IMR-90 (cell line): ENCODE measurements around the gene OXLD1. TPM values are rescaled to one million over a fixed set of nuclear protein-coding genes. Genes with fewer than 3 reads are reported as not detected.

Experiments
- ATAC-seq: fragments of 200-7000 bp; cut with Tn5 transposase; 2 replicates; pipeline ENCODE4 v1.9.1; 2020; ENCODE audit warnings: low read depth, mild to moderate bottlenecking, moderate library complexity
- BruUV-seq: library from RNA; stranded (reverse); fragments of 400-500 nt; replicated peaks from 2 replicates; lab custom pipeline; 2021; lab: Mats Ljungman, UMichigan
- CTCF ChIA-PET: fragments of 300-600 bp; formaldehyde crosslinking; extraction: SDS; loops from one replicate; lab custom pipeline; 2021; ENCODE audit warnings: antibody characterized with exemption; lab: Yijun Ruan, JAX
- POLR2A ChIA-PET: fragments of 300-600 bp; sonication (Branson Sonifier 250); formaldehyde crosslinking; loops from one replicate; lab custom pipeline; 2022; ENCODE audit warnings: antibody characterized with exemption; ENCODE audit not compliant: unreplicated experiment; lab: Charles Lee
- DNase-seq: peaks from one replicate; pipeline ENCODE4 v3.0.0; 2013
- H2AFZ ChIP-seq: replicated peaks from 2 replicates; pipeline ENCODE3; 2013; ENCODE audit warnings: low read length, mild to moderate bottlenecking; ENCODE audit not compliant: poor library complexity
- H2AK5ac ChIP-seq: 2 replicates; pipeline ENCODE4 v1.6.1; 2013; ENCODE audit warnings: low read depth, low read length, inconsistent platforms
- H2AK9ac ChIP-seq: replicated peaks from 2 replicates; pipeline ENCODE3; 2013; ENCODE audit warnings: mild to moderate bottlenecking, low read depth, low read length, moderate library complexity; ENCODE audit not compliant: poor library complexity
- H2BK120ac ChIP-seq: 2 replicates; pipeline ENCODE4 v1.6.1; 2013; ENCODE audit warnings: low read depth, low read length, inconsistent platforms
- H2BK15ac ChIP-seq: 3 replicates; pipeline ENCODE4 v1.6.1; 2013; ENCODE audit warnings: low read depth, low read length, inconsistent platforms
- H2BK20ac ChIP-seq: 2 replicates; pipeline ENCODE4 v1.6.1; 2013; ENCODE audit warnings: low read depth, mild to moderate bottlenecking, inconsistent platforms, low read length, moderate library complexity
- H2BK5ac ChIP-seq: 2 replicates; pipeline ENCODE4 v1.6.1; 2013; ENCODE audit warnings: mild to moderate bottlenecking, low read depth, low read length, inconsistent platforms; ENCODE audit not compliant: poor library complexity, severe bottlenecking
- H3K14ac ChIP-seq: replicated peaks from 2 replicates; pipeline ENCODE4 v1.6.1; 2013; ENCODE audit warnings: low read depth, low read length, inconsistent platforms
- H3K18ac ChIP-seq: 2 replicates; pipeline ENCODE4 v1.6.1; 2013; ENCODE audit warnings: low read depth, low read length, control low read depth
- H3K23ac ChIP-seq: 2 replicates; pipeline ENCODE4 v1.6.1; 2013; ENCODE audit warnings: low read depth, low read length, inconsistent platforms
- H3K27ac ChIP-seq: 2 replicates; pipeline ENCODE4 v1.5.1; 2013; ENCODE audit warnings: mild to moderate bottlenecking, control low read depth, low read length; ENCODE audit not compliant: insufficient read depth
- H3K27me3 ChIP-seq: 2 replicates; pipeline ENCODE4 v1.6.1; 2013; ENCODE audit warnings: low read length; ENCODE audit not compliant: control insufficient read depth, insufficient read depth
- H3K36me3 ChIP-seq: 2 replicates; pipeline ENCODE4 v1.6.1; 2013; ENCODE audit warnings: low read length, mixed read lengths; ENCODE audit not compliant: control insufficient read depth, insufficient read depth
- H3K4ac ChIP-seq: 2 replicates; pipeline ENCODE4 v1.6.1; 2013; ENCODE audit warnings: low read depth, low read length, inconsistent platforms
- H3K4me1 ChIP-seq: 2 replicates; pipeline ENCODE4 v1.6.1; 2013; ENCODE audit warnings: low read length, mixed read lengths; ENCODE audit not compliant: control insufficient read depth, insufficient read depth
- H3K4me2 ChIP-seq: 2 replicates; pipeline ENCODE4 v1.6.1; 2013; ENCODE audit warnings: low read depth, mild to moderate bottlenecking, control low read depth, low read length, moderate library complexity
- H3K4me3 ChIP-seq: 2 replicates; pipeline ENCODE4 v1.5.1; 2013; ENCODE audit warnings: low read depth, mild to moderate bottlenecking, control low read depth, low read length, moderate library complexity; ENCODE audit not compliant: insufficient read depth
- H3K56ac ChIP-seq: 2 replicates; pipeline ENCODE4 v1.6.1; 2013; ENCODE audit warnings: low read length, inconsistent platforms; ENCODE audit not compliant: insufficient read depth; ENCODE audit errors: extremely low read depth
- H3K79me1 ChIP-seq, 2 experiments: 2 replicates each; pipeline ENCODE4 v1.6.1; 2013; ENCODE audit warnings: low read length in 2 of 2, inconsistent platforms in 1 of 2, low read depth in 1 of 2
- H3K9ac ChIP-seq: 2 replicates; pipeline ENCODE4 v1.6.1; 2013; ENCODE audit warnings: low read depth, low read length, control low read depth
- H3K9me1 ChIP-seq: 2 replicates; pipeline ENCODE4 v1.6.1; 2013; ENCODE audit warnings: low read length, inconsistent platforms; ENCODE audit not compliant: insufficient read depth
- H3K9me3 ChIP-seq: 2 replicates; pipeline ENCODE4 v1.6.1; 2013; ENCODE audit warnings: low read length; ENCODE audit not compliant: control insufficient read depth, insufficient read depth
- H4K20me1 ChIP-seq: 2 replicates; pipeline ENCODE4 v1.6.1; 2013; ENCODE audit warnings: low read length, inconsistent platforms; ENCODE audit not compliant: insufficient read depth
- H4K5ac ChIP-seq: 2 replicates; pipeline ENCODE4 v1.6.1; 2013; ENCODE audit warnings: mild to moderate bottlenecking, low read depth, low read length, control low read depth
- H4K8ac ChIP-seq, 2 experiments: 2 replicates each; pipeline ENCODE4 v1.6.1; 2013; ENCODE audit warnings: low read depth in 2 of 2, low read length in 2 of 2, control low read depth in 1 of 2, inconsistent platforms in 1 of 2
- H4K91ac ChIP-seq: 2 replicates; pipeline ENCODE4 v1.6.1; 2013; ENCODE audit warnings: low read depth, low read length, inconsistent platforms; ENCODE audit not compliant: insufficient read depth
- BHLHE40 ChIP-seq: fragments of 150-350 bp; IDR thresholded peaks from 2 replicates; pipeline ENCODE4 v1.6.1; 2016; ENCODE audit warnings: mild to moderate bottlenecking, low read depth, low read length
- CEBPB ChIP-seq: IDR thresholded peaks from 2 replicates; pipeline ENCODE4 v1.6.1; 2012; ENCODE audit warnings: low read depth, low read length, improper control_type of control experiment
- CHD1 ChIP-seq: IDR thresholded peaks from 2 replicates; pipeline ENCODE4 v1.6.1; 2012; ENCODE audit warnings: low read depth, low read length, improper control_type of control experiment
- CTCF ChIP-seq: conservative IDR thresholded peaks from 2 replicates; pipeline ENCODE4 v1.5.1; 2012; ENCODE audit warnings: mild to moderate bottlenecking, low read depth, low read length, improper control_type of control experiment
- ELK1 ChIP-seq: fragments of 150-350 bp; IDR thresholded peaks from 2 replicates; pipeline ENCODE4 v1.6.1; 2016; ENCODE audit warnings: low read depth, mild to moderate bottlenecking, low read length, moderate library complexity, borderline replicate concordance
- FOS ChIP-seq: fragments of 150-350 bp; IDR thresholded peaks from 2 replicates; pipeline ENCODE4 v1.6.1; 2016; ENCODE audit warnings: low read depth, low read length
- MAFK ChIP-seq: IDR thresholded peaks from 2 replicates; pipeline ENCODE4 v1.6.1; 2012; ENCODE audit warnings: low read depth, low read length, improper control_type of control experiment
- MAZ ChIP-seq: IDR thresholded peaks from 2 replicates; pipeline ENCODE4 v1.6.1; 2012; ENCODE audit warnings: low read depth, mild to moderate bottlenecking, low read length, improper control_type of control experiment, moderate library complexity, borderline replicate concordance
- MXI1 ChIP-seq: IDR thresholded peaks from 2 replicates; pipeline ENCODE4 v1.6.1; 2012; ENCODE audit warnings: low read depth, mild to moderate bottlenecking, low read length, moderate library complexity, borderline replicate concordance
- NFE2L2 ChIP-seq: fragments of 150-350 bp; IDR thresholded peaks from 2 replicates; pipeline ENCODE4 v1.6.1; 2016; ENCODE audit warnings: low read depth, mild to moderate bottlenecking, low read length
- POLR2A ChIP-seq: IDR thresholded peaks from 2 replicates; pipeline ENCODE4 v1.6.1; 2012; ENCODE audit warnings: mild to moderate bottlenecking, low read depth, low read length
- RAD21 ChIP-seq: IDR thresholded peaks from 2 replicates; pipeline ENCODE4 v1.6.1; 2012; ENCODE audit warnings: low read length, improper control_type of control experiment
- RCOR1 ChIP-seq: IDR thresholded peaks from 2 replicates; pipeline ENCODE4 v1.6.1; 2012; ENCODE audit warnings: mild to moderate bottlenecking, low read length, improper control_type of control experiment; ENCODE audit not compliant: insufficient replicate concordance
- RFX5 ChIP-seq: IDR thresholded peaks from 2 replicates; pipeline ENCODE4 v1.8.0; 2012; ENCODE audit warnings: low read depth, mild to moderate bottlenecking, low read length, moderate library complexity
- SMC3 ChIP-seq: fragments of 150-350 bp; IDR thresholded peaks from 2 replicates; pipeline ENCODE4 v1.6.1; 2016; ENCODE audit warnings: low read depth, mild to moderate bottlenecking, antibody characterized with exemption, low read length, moderate library complexity
- USF2 ChIP-seq: fragments of 150-350 bp; IDR thresholded peaks from 2 replicates; pipeline ENCODE4 v1.6.1; 2017; ENCODE audit warnings: mild to moderate bottlenecking, antibody characterized with exemption, low read length, low read depth
- WGBS, 2 experiments: methylation state at CpG; one replicate each; pipeline versions ENCODE4 v1.1.5 to v1.1.7; 2013; ENCODE audit warnings: missing lambda C conversion rate in 2 of 2; ENCODE audit not compliant: insufficient read length in 1 of 2; ENCODE audit errors: extremely low coverage in 2 of 2; 5-methylcytosine and 5-hydroxymethylcytosine counted together
- dilution Hi-C: fragments of 300-500 bp; cut with HindIII; formaldehyde crosslinking; loops from one replicate; pipeline ENCODE4 v1.14.3; 2018; ENCODE audit warnings: low sequenced_read_pairs; ENCODE audit not compliant: unreplicated experiment
- in situ Hi-C: fragments of 300-500 bp; cut with MboI; formaldehyde crosslinking; loops from 3 replicates; pipeline ENCODE4 v1.14.3; 2019; ENCODE audit warnings: low sequenced_read_pairs, inconsistent platforms, mixed read lengths
- intact Hi-C: fragments of 100-400 bp; cut with micrococcal nuclease; formaldehyde crosslinking; loops from 2 replicates; pipeline ENCODE4 v1.10.0; 2022
- polyA plus RNA-seq, 3 experiments: library from polyadenylated mRNA; depleted of rRNA; stranded (reverse); fragments of >200 nt; gene quantifications; 2 replicates each; pipeline ENCODE4 v1.2.3, GENCODE V29; 2012; ENCODE audit warnings: low replicate concordance in 1 of 3
- total RNA-seq: library from RNA; depleted of rRNA; stranded (reverse); fragments of >200 nt; gene quantifications from 2 replicates; pipeline ENCODE4 v1.2.3, GENCODE V29; 2012

Gene OXLD1
- total and polyA plus RNA-seq, 2 of the 4 experiments (the other 2 are of a cell fraction): 9.9 to 22.3 TPM

GRCh38 chr17:81660441-81660840 is 6.0 kb downstream of the OXLD1 start:
- dilution Hi-C loops (no loop called here), intact Hi-C loops (no loop called here), in situ Hi-C loops (no loop called here)
- no peak overlapping the region for H3K18ac ChIP-seq
- no peak overlapping the region for H3K23ac ChIP-seq
- no peak overlapping the region for H2BK120ac ChIP-seq
- H2BK5ac ChIP-seq: no peak overlapping the region
- H3K4me2 ChIP-seq: no peak overlapping the region
- H2AK5ac ChIP-seq: no peak overlapping the region
- H3K56ac ChIP-seq: no peak overlapping the region
- WGBS, 2 experiments: no CpG with 5 or more reads among the region's 9 CpGs
- H4K8ac ChIP-seq: no peak overlapping the region
- H2BK15ac ChIP-seq: no peak overlapping the region
- no peak overlapping the region for H3K27ac ChIP-seq
- H3K9me1 ChIP-seq: peaks cover 11% of the 10 kb centered on the region
- no peak overlapping the region for H4K5ac ChIP-seq
- H3K36me3 ChIP-seq: peaks cover 8% of the 10 kb centered on the region
- H3K9ac ChIP-seq: no peak overlapping the region
- DNase-seq: no peak
- CTCF ChIA-PET: no interaction called here
- H3K79me1 ChIP-seq: peaks cover 7 to 17% of the 10 kb centered on the region in 2 experiments
- POLR2A ChIA-PET: no interaction called here
- no peak overlapping the region for H3K4me3 ChIP-seq
- H3K4ac ChIP-seq: no peak overlapping the region
- H2AFZ ChIP-seq: no peak overlapping the region
- H4K20me1 ChIP-seq: no peaks in the 10 kb centered on the region
- no peak overlapping the region for H4K91ac ChIP-seq
- H2AK9ac ChIP-seq: no peak overlapping the region
- no peak overlapping the region for H2BK20ac ChIP-seq
- BruUV-seq: no TSS peak
- TF ChIP-seq POLR2A: no peak
- no peak for TF ChIP-seq RAD21
- no peak for TF ChIP-seq NFE2L2
- no peak for TF ChIP-seq CTCF
- no peak for TF ChIP-seq MAZ
- no peak for TF ChIP-seq RCOR1
- no peak for TF ChIP-seq ELK1
- no peak for TF ChIP-seq RFX5
- no peak for TF ChIP-seq FOS
- no peak for TF ChIP-seq USF2
- TF ChIP-seq CHD1: no peak
- no peak for TF ChIP-seq MXI1
- no peak for TF ChIP-seq SMC3
- TF ChIP-seq MAFK: no peak
- no peak for TF ChIP-seq BHLHE40
- TF ChIP-seq CEBPB: no peak
- peaks cover 4% of the 10 kb centered on the region for H3K4me1 ChIP-seq
- ATAC-seq: no peak
- H3K14ac ChIP-seq: no peak overlapping the region
- H3K9me3 ChIP-seq: no peaks in the 10 kb centered on the region
- H3K27me3 ChIP-seq: no peaks in the 10 kb centered on the region
